Activated CD8-positive, alpha-beta memory T cell treated with anti-CD3 and anti-CD28 coated beads for 1 hour (primary cell): ENCODE data around the gene A4GALT.
"Not testable (repeated sequence)": the region's sequence is repeated elsewhere in the genome, so short reads cannot be mapped to it uniquely, and the experiment has no call there.

Experiments used
- DNase-seq, 2 donors: peaks; one replicate each; pipeline ENCODE4 v3.0.0-alpha.2; 2020; ENCODE audit warnings: low read depth in 1 of 2; ENCODE audit errors: extremely low read depth in 1 of 2

The A4GALT gene

GRCh38 chr22:42742940-42743339, 22.3 kb upstream of the A4GALT start:
- no peak for DNase-seq

GRCh38 chr22:42740320-42740719, 19.6 kb upstream of the A4GALT start:
- DNase-seq: not testable (repeated sequence)

- DNase-seq: no peak
Observed at GRCh38 chr22:42734406-42734805, 13.7 kb upstream of the A4GALT start.

- DNase-seq: not testable (repeated sequence)
Observed at GRCh38 chr22:42733394-42733793, 12.7 kb upstream of the A4GALT start.

- no peak for DNase-seq
Observed at GRCh38 chr22:42732081-42732480, 11.4 kb upstream of the A4GALT start.

- DNase-seq: no peak
Observed at GRCh38 chr22:42726811-42727210, 6.1 kb upstream of the A4GALT start.

GRCh38 chr22:42725606-42726355, 5.1 kb upstream of the A4GALT start:
- DNase-seq: no peak

- no peak for DNase-seq
Observed at GRCh38 chr22:42724062-42724461, 3.4 kb upstream of the A4GALT start.

GRCh38 chr22:42721045-42721434, 370 bp upstream of the A4GALT start:
- no peak for DNase-seq

GRCh38 chr22:42719656-42720262, 911 bp downstream of the A4GALT start:
- DNase-seq: no peak

GRCh38 chr22:42719133-42719532, 1.5 kb downstream of the A4GALT start:
- DNase-seq: no peak

GRCh38 chr22:42717197-42717928, 3.3 kb downstream of the A4GALT start:
- no peak for DNase-seq

- DNase-seq: no peak
Observed at GRCh38 chr22:42716649-42717127, 4.0 kb downstream of the A4GALT start.

GRCh38 chr22:42716221-42716620, 4.4 kb downstream of the A4GALT start:
- DNase-seq: no peak

- DNase-seq: no peak
Observed at GRCh38 chr22:42714768-42715390, 5.8 kb downstream of the A4GALT start.

GRCh38 chr22:42714308-42714707, 6.4 kb downstream of the A4GALT start:
- DNase-seq: no peak

GRCh38 chr22:42711895-42712837, 8.5 kb downstream of the A4GALT start:
- no peak for DNase-seq

- DNase-seq: no peak
Observed at GRCh38 chr22:42711281-42711731, 9.4 kb downstream of the A4GALT start.

GRCh38 chr22:42708417-42708816, 12.3 kb downstream of the A4GALT start:
- no peak for DNase-seq

- no peak for DNase-seq
Observed at GRCh38 chr22:42707496-42707895, 13.2 kb downstream of the A4GALT start.
